ENCODE results near the gene HMGN5.

DNA sequence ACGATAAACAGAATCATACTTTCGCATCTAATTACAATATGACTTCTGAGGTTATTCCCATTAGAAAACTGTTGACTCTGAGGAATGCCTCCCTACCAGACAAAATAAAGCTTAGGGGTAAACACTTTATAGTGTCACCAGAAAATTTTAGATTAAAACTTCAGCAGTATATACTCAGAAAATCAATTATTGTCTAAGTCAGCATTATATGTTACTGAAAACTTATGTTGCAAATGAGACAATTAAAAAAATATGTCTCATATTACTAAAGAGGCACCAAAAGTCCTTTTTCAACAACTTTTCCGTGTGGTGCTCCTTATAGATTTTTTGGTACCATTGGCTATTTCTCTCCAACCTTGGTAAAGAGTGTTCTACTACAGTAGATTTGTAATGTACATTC is 91.4 kb downstream of the HMGN5 start:
- TF ChIP-seq, protein P1, sequence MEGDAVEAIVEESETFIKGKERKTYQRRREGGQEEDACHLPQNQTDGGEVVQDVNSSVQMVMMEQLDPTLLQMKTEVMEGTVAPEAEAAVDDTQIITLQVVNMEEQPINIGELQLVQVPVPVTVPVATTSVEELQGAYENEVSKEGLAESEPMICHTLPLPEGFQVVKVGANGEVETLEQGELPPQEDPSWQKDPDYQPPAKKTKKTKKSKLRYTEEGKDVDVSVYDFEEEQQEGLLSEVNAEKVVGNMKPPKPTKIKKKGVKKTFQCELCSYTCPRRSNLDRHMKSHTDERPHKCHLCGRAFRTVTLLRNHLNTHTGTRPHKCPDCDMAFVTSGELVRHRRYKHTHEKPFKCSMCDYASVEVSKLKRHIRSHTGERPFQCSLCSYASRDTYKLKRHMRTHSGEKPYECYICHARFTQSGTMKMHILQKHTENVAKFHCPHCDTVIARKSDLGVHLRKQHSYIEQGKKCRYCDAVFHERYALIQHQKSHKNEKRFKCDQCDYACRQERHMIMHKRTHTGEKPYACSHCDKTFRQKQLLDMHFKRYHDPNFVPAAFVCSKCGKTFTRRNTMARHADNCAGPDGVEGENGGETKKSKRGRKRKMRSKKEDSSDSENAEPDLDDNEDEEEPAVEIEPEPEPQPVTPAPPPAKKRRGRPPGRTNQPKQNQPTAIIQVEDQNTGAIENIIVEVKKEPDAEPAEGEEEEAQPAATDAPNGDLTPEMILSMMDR (conservative IDR thresholded peaks at IDR 0.05; ENCODE audit: low read depth, low read length), result no peak
- no peak for TF ChIP-seq EZH2 (IDR thresholded peaks at IDR 0.05; ENCODE audit: borderline replicate concordance, low read depth, low read length, poor library complexity, severe bottlenecking)
